IPS-NIHi7 (cell line): ENCODE measurements around the gene SUMO4.

Source experiments
- DNase-seq: peaks from one replicate; pipeline ENCODE4 v3.0.0; 2012; ENCODE audit warnings: mixed read lengths; ENCODE audit errors: extremely low spot score

Gene SUMO4

DNA sequence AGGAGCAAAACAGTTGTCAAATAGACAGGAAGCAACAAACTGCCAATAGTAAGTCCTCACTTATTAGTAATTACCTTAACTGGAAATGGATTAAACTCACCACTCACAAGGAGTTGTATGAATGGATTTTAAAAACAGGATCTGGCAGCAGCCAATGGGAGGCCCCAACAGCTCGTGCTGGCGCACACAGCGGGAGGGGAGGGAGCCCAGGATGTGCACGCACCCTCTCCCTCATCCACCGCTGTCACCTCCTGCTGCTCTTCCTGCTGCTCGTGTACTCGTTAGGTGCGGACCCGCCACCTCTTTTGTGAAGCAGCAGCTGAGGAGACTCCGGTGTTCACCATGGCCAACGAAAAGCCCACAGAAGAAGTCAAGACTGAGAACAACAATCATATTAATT, at the start of gene SUMO4:
SUMO4 (plus strand) TSS at position 213 of the 400 bp plus-strand sequence; CDS start at position 343, 130 bp downstream.
- no peak for DNase-seq

DNA sequence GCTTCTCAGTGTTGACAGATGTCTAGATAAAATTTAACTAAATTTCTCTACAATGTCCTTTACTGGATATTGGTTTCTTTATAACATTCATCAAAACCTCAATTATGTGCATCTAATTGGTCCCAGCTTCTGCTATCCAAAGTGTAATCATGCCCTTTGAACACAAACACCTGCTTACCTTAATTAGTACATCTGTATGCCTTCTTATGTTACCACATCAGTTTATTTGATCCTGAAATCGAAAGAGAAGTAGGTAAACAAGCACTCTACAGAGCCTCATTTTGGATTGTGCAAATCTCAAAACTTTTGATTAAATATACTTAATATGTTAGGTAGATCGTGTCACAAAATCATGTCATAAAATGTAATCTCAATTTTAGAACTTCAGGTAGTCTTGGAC, 46.1 kb upstream of the SUMO4 start:
- no peak for DNase-seq

DNA sequence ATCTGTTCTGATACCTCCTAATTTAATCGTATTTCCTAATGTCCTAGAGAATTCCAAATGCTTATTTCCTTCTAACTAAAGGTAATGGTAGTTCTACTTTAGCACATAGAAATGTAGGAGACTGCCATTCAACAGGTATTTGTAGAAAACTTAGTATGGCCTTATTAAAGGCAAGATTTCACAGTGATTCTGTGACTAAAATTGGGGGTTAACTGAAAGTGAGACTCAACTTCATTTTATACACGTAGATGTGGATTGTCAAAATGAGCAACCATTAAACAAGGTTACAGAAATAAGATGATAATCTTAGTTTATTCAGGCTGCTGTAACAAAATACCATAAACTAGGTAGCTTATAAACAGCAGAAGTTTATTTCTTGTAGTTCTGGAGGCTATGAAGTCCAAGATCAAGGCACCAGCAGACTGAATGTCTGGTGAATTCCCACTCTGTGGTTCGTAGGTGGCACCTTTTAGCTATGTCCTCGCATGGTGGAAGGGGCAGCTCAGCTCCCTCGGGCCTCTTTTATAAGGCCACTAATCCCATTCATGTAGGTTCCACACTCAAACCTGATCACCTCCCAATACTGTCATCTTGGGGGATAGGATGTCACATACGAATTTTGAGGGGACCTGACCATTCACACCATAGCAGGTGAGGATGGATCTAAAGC, 43.8 kb upstream of the SUMO4 start:
- DNase-seq, result no peak

DNA sequence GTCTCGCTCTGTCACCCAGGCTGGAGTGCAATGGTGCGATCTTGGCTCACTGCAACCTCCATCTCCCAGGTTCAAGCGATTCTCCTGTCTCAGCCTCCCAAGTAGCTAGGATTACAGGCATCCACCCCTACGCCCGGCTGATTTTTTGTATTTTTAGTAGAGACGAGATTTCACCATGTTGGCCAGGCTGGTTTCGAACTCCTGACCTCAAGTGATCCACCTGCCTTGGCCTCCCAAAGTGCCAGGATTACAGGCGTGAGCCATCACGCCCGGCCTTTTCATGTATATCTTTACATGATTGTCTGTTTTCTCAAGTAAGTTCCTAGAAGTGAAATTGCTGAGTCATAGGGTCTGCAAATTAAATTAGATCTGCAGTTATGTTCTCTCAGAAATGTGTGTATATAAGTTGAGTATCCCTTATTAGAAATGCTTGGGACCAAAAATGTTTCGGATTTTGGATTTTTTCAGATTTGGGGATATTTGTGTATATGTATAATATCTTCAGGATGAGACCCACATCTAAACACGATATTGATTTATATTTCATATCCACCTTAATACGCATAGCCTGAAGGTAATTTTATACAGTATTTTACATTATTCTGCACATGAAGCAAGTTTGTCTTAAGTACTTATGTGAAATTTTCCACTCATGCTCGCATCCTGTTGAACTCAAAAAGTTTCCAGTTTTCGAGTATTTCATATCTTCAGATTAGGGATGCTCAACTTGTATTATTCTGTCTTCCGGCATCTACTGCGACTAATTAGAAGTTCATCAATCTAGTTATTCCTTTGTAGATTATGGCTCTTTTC, 42.1 kb upstream of the SUMO4 start:
- DNase-seq, result no peak

- no peak for DNase-seq
Measured at GRCh38 chr6:149359440-149359839, 40.6 kb upstream of the SUMO4 start.

DNA sequence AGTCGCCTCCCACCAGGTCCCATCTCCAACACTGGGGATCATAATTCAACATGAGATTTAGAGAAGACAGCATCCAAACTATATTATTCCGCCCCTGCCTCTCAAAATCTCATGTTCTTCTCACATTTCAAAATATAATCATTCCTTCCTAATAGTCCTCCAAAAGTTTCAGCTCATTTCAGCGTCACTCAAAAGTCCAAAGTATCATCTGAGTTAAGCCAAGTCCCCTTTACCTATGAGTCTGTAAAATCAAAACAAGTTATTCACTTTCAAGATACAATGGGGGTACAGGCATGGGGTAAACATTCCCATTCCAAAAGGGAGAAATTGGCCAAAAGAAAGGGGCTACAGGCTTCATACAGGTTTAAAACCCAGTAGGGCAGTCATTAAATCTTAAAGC, 39.5 kb upstream of the SUMO4 start:
- no peak for DNase-seq

DNA sequence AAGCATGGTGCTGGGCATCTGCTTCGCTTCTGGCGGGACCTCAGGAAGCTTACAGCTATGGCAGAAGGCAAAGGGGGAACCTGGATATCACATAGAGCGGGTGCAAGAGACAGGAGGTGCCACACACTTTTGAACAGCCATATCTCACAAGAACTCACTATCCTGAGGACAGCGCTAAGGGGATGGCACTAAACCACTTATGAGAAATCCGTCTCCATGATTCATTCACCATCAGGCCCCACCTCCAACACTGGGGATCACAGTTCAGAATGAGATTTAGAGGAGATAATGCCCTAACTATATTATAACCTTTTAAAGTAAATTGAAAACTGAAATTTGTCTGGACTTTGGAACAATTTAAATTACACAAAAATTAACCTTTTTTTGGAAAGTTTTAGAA, 37.8 kb upstream of the SUMO4 start:
- no peak for DNase-seq

DNA sequence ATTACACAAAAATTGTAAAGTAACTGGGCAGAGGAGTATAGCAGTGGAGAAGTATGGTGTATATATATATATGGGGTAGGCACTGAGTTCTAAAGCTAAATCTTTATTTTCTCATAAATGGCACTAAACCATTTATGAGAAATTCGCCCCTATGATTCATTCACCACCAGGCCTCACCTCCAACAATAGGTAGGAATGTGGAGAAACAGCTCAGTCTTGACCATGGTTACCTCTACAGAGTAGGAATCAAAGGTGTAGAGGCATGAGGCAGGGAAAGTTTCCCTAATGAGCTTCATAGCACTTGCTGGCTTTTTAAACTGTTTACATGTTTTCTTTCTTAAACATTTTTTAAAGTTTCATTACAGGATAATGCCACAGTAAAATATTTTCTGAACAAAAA, 36.9 kb upstream of the SUMO4 start:
- DNase-seq, result no peak

DNA sequence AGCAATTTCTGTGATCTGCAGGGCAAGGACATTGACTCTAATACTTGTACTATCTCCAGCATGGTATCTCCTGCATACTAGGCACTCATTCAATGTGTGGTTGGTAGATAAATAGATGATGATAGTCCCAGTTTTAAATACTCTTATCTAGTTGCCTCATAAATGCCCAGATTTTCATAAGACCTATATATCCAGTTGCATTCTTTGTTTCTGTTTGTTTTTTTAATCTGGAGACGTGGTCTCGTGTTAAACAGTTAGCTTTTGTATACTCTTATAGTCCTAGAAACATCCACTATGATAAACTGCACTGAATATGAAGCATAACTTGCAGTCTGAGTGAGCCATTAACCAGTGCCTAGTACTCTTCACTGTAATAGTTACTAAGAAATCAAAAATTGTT, 35.5 kb upstream of the SUMO4 start:
- no peak for DNase-seq

- DNase-seq, result no peak
Measured at GRCh38 chr6:149365197-149365596, 34.9 kb upstream of the SUMO4 start.

DNA sequence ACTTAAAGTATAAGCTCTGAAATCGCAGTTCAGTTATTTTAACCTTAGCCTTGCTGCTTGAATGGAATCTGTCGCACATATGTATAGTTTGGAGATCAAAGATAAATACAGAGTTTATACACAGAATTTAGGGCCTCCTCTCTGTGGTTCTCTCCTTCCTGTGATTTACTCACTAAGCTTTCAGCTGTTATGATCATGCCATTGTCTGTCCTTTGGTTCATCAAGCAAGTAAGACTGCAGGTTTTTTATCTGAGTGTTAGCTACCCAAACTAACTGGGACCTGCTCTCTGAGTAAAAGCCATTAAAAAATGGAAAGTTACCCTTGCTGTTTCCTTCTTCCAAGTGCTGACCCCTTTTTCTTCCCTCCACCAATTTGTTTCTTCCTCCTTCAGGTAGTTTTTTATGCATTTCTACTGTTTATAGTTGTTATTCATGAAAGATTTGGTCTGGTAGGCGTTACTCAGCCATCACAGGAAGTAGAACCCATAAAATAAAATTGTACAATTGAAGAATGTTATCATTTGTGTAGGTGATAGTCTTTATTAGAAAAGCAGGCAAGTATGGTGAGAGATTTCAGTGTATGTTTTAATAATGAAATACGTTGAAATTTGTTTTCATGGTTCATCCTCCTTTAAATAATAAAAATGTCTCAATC, 33.7 kb upstream of the SUMO4 start:
- no peak for DNase-seq

- no peak for DNase-seq
Measured at GRCh38 chr6:149368065-149368464, 32.0 kb upstream of the SUMO4 start.

DNA sequence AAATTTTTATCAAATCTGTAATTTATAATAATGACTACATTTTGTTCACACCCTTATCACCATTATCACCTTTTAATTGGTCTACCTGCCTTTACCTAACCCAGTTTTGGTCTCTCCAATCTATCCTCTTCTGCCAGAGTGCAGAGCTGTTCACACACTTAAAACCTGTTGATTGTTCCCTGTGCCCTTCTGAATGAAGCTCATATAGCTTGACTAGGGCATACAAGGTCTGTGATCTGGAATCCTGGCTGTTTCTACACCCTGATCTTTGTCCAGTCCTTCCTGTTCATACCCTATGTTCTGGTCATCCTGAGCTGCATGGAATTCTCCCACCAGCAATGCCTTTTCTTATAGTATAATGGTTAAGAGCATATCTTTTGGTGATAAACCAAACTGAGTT, 28.9 kb upstream of the SUMO4 start:
- no peak for DNase-seq

DNA sequence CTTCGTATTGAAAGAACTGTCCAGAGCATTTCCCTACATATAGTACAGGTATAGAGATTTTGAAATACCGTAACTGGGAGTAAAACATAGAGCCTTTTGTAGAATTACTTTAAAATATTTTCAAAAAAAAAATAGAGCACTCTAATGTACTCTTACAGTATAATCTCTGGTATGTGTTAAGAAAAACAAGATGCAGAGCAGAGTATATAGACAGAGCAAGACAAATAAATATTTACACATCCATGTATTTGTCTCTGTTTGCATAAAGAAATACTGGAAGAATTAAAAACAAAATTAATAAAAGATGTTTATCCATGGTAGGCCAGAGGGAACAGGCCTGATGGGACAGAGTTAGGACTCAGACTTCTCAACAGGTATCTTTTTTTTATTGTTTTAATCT, 28.0 kb upstream of the SUMO4 start:
- no peak for DNase-seq

DNA sequence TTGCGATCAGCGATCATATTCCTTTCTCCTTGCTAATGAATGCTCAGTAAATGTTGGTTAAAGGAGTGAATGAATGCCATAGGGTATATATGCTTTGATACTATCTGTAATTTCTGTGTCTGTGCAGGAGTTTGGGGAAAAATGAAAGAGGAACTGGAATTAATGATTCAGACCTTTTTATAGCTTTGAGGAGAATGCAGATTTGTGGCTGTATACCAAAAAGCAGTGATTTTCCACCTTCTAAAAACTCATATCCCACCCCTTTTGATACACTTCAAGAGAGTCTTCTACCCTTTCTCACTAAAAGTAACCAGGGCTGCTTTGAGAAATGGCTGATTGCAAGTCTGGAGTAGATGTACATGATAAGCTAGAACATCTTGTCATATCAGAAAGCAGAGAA, 26.6 kb upstream of the SUMO4 start:
- no peak for DNase-seq

DNA sequence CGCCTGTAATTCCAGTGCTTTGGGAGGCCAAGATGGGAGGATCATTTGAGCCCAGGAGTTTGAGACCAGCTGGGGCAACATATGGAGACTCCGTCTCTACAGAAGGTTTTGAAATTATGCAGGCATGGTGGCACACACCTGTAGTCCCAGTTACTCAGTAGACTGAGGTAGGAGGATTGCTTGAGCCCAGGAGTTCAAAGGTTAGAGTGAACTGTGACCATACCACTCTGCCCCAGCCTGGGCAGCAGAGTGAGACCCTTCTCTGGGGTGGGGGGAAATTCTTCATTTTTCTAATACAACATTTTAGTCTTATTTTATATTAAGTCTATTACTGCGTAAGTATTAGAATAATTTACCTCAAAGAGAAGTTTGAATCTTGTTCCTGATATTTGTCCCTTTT, 20.1 kb upstream of the SUMO4 start:
- no peak for DNase-seq

DNA sequence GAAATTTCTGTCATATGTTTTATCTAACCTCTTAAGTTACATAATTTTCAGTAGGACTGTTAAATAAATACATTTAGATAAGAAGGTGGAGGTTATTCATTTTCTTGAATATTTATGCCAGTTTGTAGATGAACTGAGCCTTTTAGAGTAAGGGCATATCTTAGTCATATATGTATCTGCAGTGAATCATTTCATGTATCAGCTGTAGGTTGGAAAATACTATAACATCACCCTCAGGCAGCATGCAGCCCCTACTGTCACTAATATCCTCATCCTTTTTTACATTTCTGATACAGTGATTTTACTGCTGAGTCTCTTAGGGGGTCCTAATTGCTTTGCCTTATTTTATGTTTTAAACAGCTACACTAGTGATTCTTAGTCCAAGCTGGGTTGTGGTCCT, 19.5 kb upstream of the SUMO4 start:
- DNase-seq, result no peak

GRCh38 chr6:149383371-149383770, 16.7 kb upstream of the SUMO4 start:
- DNase-seq, result no peak

DNA sequence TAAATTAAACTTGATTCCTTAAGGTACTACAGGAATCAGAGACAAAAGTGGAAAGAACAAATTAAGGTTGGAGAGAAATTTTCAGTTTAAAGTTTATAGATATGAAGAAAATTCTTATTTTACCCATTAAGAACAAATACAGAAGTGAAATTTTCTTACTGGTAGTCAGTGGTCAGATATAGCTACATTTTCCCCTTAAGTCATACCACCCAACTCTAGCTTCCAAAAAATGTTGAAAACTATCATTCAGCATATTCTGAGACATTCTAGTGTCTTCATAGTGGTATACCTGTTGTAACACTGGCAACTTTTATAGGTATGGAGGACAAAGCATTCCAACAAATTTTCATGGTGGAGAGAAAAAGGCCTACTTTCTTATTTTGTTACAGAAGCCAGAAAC, 15.6 kb upstream of the SUMO4 start:
- DNase-seq, result no peak

DNA sequence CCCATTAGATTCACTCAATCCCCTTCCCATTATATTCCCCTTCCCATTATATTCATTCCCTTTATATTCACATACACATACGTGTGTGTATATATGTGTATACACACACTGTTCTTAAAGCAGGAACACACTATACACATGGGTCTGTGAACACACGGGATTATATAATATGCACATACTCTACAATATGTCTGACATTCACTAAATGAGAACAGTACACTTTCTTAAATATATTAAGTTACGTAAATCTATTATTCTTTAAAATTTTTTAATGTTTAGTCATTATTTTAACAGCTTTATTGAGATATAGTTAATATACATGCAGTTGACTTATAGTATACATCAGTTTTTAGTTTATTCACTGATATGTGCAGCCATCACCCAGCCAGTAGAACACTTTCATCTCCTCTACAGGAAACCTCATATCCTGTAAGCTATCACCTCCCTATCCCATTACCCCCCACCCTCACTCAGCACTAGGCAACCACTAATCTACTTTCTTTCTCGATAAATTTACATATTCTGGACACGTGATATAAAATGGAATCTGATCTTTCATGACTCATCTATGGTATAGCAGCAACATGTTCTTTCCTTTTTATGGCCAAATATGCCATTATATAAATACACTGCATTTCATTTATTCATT, 13.9 kb upstream of the SUMO4 start:
- DNase-seq, result no peak

DNA sequence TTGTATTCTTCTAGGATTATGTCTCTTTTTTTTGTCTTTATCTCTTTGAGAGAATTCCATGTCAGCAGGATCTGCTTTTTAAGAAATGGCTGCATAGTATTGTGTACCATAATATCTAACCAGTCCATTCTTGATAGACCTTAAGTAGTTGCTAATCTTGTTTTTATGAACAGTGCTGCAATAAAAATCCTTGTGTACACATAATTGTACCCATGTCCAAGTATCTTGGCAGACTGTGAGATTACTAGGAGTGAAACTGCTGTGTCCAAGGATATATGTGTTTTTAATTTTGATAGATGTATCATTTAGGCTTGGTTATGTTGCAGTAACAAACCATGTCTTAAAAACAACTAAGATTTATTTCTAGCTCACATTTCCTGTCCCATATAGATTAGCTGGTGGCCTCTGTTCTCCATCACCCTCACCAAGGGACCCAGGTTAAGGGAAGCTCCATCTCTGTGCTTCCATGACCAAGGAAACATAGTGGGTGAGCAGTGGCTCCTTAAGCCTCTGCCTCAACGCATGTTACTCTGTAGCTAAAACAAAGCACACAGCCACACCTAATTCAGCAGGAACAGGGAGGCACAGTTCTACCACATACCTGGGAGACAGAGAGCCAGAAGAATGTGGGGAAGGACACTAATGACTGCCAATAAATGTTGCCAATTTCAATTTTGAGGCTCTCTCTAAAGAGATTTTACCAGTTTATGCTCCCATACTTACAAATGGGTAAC, 12.1 kb upstream of the SUMO4 start:
- DNase-seq, result no peak
